ENCODE results near the gene NOS1AP. TPM values are rescaled to one million over a fixed set of nuclear protein-coding genes. Genes with fewer than 3 reads are reported as not detected.

NOS1AP gene
- polyA plus RNA-seq, 1 of the 3 experiments (the other 2 are of a cell fraction) = 0.03 TPM

DNA sequence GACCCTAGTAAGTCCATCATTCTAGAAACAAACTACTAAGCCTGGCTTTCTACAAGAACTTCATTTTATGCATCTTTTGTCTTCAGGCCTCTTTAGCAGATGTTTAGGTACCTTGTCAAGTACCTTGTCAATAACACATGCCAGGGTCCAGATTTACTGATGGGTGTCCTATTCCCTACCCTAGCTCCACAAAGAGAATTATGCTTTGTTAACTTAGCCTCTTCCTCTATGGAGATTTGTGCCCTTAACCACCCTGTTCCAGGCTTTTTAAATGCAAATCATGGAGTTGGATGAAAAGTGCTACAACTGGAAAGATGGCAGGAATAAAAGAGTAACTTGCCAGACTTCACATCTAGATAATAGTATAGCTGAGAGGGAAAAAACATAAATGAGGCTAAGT is 264.5 kb downstream of the NOS1AP start:
- H2AFZ ChIP-seq (ENCODE audit: low read depth) = no peak overlapping the region
- no peaks in the 10 kb centered on the region for H4K20me1 ChIP-seq (ENCODE audit: insufficient read depth)
- CTCF ChIA-PET = no interaction called here
- no peak overlapping the region for H3K9ac ChIP-seq
- no peaks in the 10 kb centered on the region for H3K79me2 ChIP-seq (ENCODE audit: insufficient read depth)
- H3K4me2 ChIP-seq = no peak overlapping the region
- H3K4me3 ChIP-seq (ENCODE audit: low read depth in 2 of 2, low read length in 1 of 2) = no peak overlapping the region
- POLR2A ChIA-PET = no interaction called here
- H3K9me3 ChIP-seq = no peaks in the 10 kb centered on the region
- no peak for DNase-seq
- H3F3A ChIP-seq (replicated peaks; ENCODE audit: insufficient read depth) = no peaks in the 10 kb centered on the region
- peaks cover 5% of the 10 kb centered on the region; the same call in 1 of the 2 replicates for H3K27me3 ChIP-seq (ENCODE audit: insufficient read depth)
- no peak overlapping the region for H3K27ac ChIP-seq (ENCODE audit: low read depth in 2 of 2, low read length in 1 of 2)
- no peaks in the 10 kb centered on the region for H3K4me1 ChIP-seq (ENCODE audit: control insufficient read depth in 1 of 2, insufficient read depth in 2 of 2, low read depth in 1 of 2, low read length in 1 of 2)
- no peaks in the 10 kb centered on the region for H3K36me3 ChIP-seq (replicated peaks in 1 of 2; ENCODE audit: control insufficient read depth in 1 of 2, insufficient read depth in 2 of 2, low read length in 1 of 2)
- TF ChIP-seq, protein P1, sequence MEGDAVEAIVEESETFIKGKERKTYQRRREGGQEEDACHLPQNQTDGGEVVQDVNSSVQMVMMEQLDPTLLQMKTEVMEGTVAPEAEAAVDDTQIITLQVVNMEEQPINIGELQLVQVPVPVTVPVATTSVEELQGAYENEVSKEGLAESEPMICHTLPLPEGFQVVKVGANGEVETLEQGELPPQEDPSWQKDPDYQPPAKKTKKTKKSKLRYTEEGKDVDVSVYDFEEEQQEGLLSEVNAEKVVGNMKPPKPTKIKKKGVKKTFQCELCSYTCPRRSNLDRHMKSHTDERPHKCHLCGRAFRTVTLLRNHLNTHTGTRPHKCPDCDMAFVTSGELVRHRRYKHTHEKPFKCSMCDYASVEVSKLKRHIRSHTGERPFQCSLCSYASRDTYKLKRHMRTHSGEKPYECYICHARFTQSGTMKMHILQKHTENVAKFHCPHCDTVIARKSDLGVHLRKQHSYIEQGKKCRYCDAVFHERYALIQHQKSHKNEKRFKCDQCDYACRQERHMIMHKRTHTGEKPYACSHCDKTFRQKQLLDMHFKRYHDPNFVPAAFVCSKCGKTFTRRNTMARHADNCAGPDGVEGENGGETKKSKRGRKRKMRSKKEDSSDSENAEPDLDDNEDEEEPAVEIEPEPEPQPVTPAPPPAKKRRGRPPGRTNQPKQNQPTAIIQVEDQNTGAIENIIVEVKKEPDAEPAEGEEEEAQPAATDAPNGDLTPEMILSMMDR (IDR thresholded peaks at IDR 0.05) = no peak
- no peak for TF ChIP-seq RCOR1 (IDR thresholded peaks at IDR 0.05; ENCODE audit: low read length)
- TF ChIP-seq RAD21 (IDR thresholded peaks at IDR 0.05; ENCODE audit: low read length) = no peak
- TF ChIP-seq, protein P2, sequence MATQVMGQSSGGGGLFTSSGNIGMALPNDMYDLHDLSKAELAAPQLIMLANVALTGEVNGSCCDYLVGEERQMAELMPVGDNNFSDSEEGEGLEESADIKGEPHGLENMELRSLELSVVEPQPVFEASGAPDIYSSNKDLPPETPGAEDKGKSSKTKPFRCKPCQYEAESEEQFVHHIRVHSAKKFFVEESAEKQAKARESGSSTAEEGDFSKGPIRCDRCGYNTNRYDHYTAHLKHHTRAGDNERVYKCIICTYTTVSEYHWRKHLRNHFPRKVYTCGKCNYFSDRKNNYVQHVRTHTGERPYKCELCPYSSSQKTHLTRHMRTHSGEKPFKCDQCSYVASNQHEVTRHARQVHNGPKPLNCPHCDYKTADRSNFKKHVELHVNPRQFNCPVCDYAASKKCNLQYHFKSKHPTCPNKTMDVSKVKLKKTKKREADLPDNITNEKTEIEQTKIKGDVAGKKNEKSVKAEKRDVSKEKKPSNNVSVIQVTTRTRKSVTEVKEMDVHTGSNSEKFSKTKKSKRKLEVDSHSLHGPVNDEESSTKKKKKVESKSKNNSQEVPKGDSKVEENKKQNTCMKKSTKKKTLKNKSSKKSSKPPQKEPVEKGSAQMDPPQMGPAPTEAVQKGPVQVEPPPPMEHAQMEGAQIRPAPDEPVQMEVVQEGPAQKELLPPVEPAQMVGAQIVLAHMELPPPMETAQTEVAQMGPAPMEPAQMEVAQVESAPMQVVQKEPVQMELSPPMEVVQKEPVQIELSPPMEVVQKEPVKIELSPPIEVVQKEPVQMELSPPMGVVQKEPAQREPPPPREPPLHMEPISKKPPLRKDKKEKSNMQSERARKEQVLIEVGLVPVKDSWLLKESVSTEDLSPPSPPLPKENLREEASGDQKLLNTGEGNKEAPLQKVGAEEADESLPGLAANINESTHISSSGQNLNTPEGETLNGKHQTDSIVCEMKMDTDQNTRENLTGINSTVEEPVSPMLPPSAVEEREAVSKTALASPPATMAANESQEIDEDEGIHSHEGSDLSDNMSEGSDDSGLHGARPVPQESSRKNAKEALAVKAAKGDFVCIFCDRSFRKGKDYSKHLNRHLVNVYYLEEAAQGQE (IDR thresholded peaks at IDR 0.05; ENCODE audit: low read depth, low read length) = no peak
- no peak for TF ChIP-seq YY1 (IDR thresholded peaks at IDR 0.05; ENCODE audit: low read depth)
- no peak for TF ChIP-seq FOXJ3 (CRISPR knock-in tag; IDR thresholded peaks at IDR 0.05)
- no peak for TF ChIP-seq MEF2A (IDR thresholded peaks at IDR 0.05; ENCODE audit: borderline replicate concordance, low read depth)
- no peak for TF ChIP-seq NRF1 (IDR thresholded peaks at IDR 0.05; ENCODE audit: low read depth, low read length)
- TF ChIP-seq TAF1 (IDR thresholded peaks at IDR 0.05; ENCODE audit: borderline replicate concordance, low read depth, low read length) = no peak
- no peak for TF ChIP-seq EZH2phosphoT487 (IDR thresholded peaks at IDR 0.05; ENCODE audit: borderline replicate concordance, low read depth)
- TF ChIP-seq, protein P3, sequence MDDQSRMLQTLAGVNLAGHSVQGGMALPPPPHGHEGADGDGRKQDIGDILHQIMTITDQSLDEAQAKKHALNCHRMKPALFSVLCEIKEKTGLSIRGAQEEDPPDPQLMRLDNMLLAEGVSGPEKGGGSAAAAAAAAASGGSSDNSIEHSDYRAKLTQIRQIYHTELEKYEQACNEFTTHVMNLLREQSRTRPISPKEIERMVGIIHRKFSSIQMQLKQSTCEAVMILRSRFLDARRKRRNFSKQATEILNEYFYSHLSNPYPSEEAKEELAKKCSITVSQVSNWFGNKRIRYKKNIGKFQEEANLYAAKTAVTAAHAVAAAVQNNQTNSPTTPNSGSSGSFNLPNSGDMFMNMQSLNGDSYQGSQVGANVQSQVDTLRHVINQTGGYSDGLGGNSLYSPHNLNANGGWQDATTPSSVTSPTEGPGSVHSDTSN (IDR thresholded peaks at IDR 0.05) = no peak
- TF ChIP-seq TCF12 (IDR thresholded peaks at IDR 0.05) = no peak
- no peak for TF ChIP-seq SMC3 (IDR thresholded peaks at IDR 0.05; ENCODE audit: low read depth, low read length)
- TF ChIP-seq RXRA (IDR thresholded peaks at IDR 0.05; ENCODE audit: borderline replicate concordance, low read depth) = no peak
- TF ChIP-seq FOSL2 (IDR thresholded peaks at IDR 0.05; ENCODE audit: borderline replicate concordance, low read depth) = no peak
- no peak for TF ChIP-seq FOXM1 (IDR thresholded peaks at IDR 0.05; ENCODE audit: low read depth)
- no peak for TF ChIP-seq GATA2 (CRISPR knock-in tag; IDR thresholded peaks at IDR 0.05)
- TF ChIP-seq TEAD4 (IDR thresholded peaks at IDR 0.05; ENCODE audit: borderline replicate concordance, insufficient read depth) = no peak
- no peak for TF ChIP-seq EP300 (IDR thresholded peaks at IDR 0.05; ENCODE audit: borderline replicate concordance in 1 of 2, low read depth in 1 of 2, low read length in 1 of 2)
- no peak for TF ChIP-seq MXI1 (IDR thresholded peaks at IDR 0.05; ENCODE audit: low read depth, low read length)
- H3K9me2 ChIP-seq = no peaks in the 10 kb centered on the region

Measured in SK-N-SH (cell line).